HEK293 (cell line): ENCODE data around the gene DOCK1.

Experiments used
- KLF16 ChIP-seq: fragments of 450-650 bp; formaldehyde crosslinking; IDR thresholded peaks from 2 replicates; pipeline ENCODE4 v1.5.1; 2017; ENCODE audit warnings: missing biosample characterization, missing genetic modification characterization
- TCF7L2 ChIP-seq: IDR thresholded peaks from 2 replicates; pipeline ENCODE4 v1.6.1; 2011; ENCODE audit warnings: low read depth, mild to moderate bottlenecking, inconsistent platforms, low read length, moderate library complexity, borderline replicate concordance
- ZNF157 ChIP-seq: fragments of 450-650 bp; formaldehyde crosslinking; IDR thresholded peaks from 2 replicates; pipeline ENCODE4 v1.5.1; 2016; ENCODE audit warnings: missing biosample characterization, missing genetic modification characterization
- ZNF16 ChIP-seq: fragments of 450-650 bp; formaldehyde crosslinking; IDR thresholded peaks from 2 replicates; pipeline ENCODE4 v1.5.1; 2016; ENCODE audit warnings: low read depth, missing biosample characterization, missing genetic modification characterization
- ZNF600 ChIP-seq: fragments of 450-650 bp; formaldehyde crosslinking; IDR thresholded peaks from 2 replicates; pipeline ENCODE4 v1.5.1; 2016; ENCODE audit warnings: missing biosample characterization, missing genetic modification characterization
- ZNF777 ChIP-seq: fragments of 450-650 bp; formaldehyde crosslinking; IDR thresholded peaks from 2 replicates; pipeline ENCODE4 v1.5.1; 2017; ENCODE audit warnings: missing biosample characterization, missing genetic modification characterization, borderline replicate concordance
- TF ChIP-seq, protein P1 (sequence below): fragments of 450-650 bp; formaldehyde crosslinking; IDR thresholded peaks from 2 replicates; pipeline ENCODE4 v1.5.1; 2016; ENCODE audit warnings: missing biosample characterization, missing genetic modification characterization

- TF ChIP-seq KLF16 (no peak), TCF7L2 (no peak), ZNF777 (no peak), ZNF600 (no peak), ZNF16 (tag by site-specific recombination) (no peak), ZNF157 (tag by site-specific recombination) (no peak)
- TF ChIP-seq, protein P1, sequence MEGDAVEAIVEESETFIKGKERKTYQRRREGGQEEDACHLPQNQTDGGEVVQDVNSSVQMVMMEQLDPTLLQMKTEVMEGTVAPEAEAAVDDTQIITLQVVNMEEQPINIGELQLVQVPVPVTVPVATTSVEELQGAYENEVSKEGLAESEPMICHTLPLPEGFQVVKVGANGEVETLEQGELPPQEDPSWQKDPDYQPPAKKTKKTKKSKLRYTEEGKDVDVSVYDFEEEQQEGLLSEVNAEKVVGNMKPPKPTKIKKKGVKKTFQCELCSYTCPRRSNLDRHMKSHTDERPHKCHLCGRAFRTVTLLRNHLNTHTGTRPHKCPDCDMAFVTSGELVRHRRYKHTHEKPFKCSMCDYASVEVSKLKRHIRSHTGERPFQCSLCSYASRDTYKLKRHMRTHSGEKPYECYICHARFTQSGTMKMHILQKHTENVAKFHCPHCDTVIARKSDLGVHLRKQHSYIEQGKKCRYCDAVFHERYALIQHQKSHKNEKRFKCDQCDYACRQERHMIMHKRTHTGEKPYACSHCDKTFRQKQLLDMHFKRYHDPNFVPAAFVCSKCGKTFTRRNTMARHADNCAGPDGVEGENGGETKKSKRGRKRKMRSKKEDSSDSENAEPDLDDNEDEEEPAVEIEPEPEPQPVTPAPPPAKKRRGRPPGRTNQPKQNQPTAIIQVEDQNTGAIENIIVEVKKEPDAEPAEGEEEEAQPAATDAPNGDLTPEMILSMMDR (tag by site-specific recombination) = no peak
Observed at GRCh38 chr10:126939706-126940105, 34.5 kb downstream of the DOCK1 start.
